ENCODE measurements around the gene POLK.
A peak's percentile ranks its signal among the peaks of the same experiment; 100 is the strongest.
"Not testable (repeated sequence)": the region's sequence is repeated elsewhere in the genome, so short reads cannot be mapped to it uniquely, and the experiment has no call there.

POLK gene

DNA sequence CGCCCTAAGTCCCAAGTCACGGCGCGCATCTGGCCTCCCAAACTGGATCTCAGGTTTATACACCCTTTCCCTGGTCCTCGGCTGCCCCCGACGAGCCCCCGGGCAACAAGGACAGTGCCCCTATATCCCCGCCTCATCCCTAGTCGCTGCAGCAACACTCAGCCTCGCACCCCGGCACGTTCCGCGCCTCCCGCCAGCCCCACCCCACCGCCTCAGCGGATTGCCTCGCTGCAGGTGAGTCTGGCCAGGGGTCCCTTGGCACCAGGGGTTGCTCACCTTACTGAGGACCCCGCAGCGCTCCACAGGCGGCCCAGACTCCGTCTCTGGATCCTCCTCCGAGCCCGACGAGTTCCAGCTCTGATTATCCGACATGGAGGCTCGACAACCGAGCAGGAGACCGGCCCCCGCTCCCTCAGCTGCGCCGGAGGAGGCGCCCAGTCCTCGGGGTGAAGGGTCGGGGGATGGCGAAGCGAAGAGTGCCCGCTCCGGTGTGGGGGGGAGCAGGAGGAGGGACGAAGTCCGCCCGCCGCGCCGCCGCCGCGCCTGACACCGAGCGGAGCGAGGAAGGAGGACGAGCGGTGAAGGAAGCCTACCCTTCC is 756 bp upstream of the POLK start:
- DNase-seq: peak; percentile 46 to 51

- DNase-seq: no peak
Measured at GRCh38 chr5:75512383-75513074, 838 bp downstream of the POLK start.

GRCh38 chr5:75513841-75514240 is 2.1 kb downstream of the POLK start:
- DNase-seq: no peak

GRCh38 chr5:75514323-75514722 is 2.6 kb downstream of the POLK start:
- DNase-seq: no peak

DNA sequence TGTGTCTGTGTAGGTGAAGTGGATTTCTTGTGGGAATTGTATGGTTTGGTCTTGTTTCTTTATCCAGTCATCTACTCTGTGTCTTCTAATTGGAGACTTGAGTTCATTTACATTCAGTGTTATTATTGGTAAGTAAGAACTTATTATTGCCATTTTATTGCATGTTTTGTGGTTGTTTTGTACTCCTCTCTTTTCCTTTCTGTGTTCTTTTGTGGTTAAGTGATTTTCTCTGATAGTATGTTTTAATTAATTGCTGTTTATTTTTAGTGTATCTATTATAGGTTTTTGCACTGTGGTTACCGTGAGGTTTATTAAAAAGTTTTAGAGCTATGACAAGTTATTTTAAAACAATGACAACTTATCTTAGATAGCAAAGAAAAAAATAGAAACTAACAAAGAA is 8.1 kb downstream of the POLK start:
- no peak for DNase-seq

DNA sequence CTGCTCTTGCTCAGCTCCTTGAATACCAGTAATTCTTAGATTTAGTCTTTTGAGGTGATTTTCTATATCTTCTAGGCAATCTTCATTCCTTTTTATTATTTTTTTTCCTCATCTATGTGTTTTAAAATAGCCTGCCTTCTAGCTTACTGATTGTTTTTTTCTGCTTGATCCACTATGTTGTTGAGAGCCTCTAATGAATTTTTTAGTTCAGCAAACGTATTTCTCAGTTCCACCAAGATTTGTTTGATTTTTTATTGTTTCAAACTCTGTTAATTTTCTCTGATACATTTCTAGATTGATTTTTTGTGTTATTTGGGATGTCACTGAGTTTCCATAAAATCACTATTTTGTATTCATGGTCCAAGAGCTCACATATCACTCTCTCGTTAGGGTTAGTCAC is 9.5 kb downstream of the POLK start:
- DNase-seq: no peak

GRCh38 chr5:75522025-75522424 is 10.3 kb downstream of the POLK start:
- DNase-seq: no peak

DNA sequence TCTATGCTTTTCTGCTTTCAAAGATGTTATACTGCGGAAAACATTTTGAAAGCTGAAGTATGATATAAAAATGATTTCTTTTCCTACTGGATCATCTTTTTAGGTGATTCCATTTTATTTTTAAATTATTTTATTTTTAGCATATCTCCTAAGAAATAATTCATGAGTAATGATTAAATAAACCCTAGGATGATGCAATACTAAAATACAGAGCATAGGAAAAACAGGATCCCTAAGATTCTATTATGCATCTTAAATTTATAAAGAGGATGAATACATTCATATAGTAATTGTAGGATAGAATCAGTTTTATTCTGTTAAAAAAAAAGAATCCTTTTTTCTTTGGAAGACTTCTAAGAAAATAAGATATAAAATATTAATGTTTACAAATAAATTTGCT is 10.9 kb downstream of the POLK start:
- DNase-seq: no peak

GRCh38 chr5:75523275-75523674 is 11.6 kb downstream of the POLK start:
- DNase-seq: no peak

GRCh38 chr5:75524071-75524470 is 12.4 kb downstream of the POLK start:
- DNase-seq: no peak

DNA sequence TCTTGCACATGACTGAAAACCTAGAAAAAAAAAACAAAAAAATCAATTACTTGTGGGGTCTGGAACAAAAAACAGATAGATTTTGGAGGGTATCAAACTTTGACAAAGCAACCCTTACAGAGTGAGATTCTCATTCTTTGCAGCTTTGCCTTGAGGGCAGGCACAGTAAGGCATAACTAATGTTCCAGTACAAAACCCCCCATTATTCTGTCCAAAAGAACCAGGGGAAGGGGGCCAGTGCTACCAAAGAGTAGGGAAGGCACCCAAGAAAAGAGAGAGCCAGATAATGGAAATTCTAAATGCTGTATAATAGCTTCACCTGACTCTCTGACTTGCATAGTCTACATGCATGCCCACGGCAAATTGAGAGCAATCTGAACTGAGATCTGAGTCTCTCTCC is 12.9 kb downstream of the POLK start:
- no peak for DNase-seq

DNA sequence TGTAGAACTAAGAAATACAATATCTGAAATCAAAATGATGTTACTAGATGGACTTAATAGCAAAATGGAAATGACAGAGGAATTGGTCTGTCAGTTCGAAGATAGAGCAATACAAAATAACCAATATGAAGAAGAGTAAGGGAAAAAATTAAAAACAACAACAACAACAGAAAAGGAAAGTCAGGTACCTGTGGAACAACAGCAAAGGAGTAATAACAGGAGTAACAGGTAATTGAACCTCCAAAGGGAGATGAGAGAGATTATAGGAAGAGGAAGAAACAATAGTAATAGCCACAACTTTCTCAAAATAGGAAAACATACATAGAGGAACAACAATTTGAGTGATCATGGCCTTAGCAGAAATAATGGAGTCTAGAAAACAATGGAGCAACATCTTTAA is 13.7 kb downstream of the POLK start:
- no peak for DNase-seq

GRCh38 chr5:75526070-75526469 is 14.4 kb downstream of the POLK start:
- DNase-seq: no peak

DNA sequence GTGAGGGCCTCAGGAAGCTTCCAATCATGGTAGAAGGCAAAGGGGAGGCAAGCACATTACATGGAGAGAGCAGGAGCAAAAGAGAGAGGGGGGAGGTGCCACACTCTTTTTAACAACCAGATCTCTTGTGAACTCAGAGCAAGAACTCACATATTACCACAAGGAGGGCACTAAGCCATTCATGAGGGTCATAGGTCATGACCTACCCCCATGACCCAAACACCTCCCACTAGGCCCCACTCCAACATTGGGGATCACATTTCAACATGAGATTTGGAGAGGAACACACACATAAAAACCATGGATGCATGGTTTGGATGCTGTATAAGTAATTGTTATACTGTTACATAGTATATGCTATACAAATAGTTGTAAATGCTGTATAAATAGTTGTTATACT is 17.5 kb downstream of the POLK start:
- DNase-seq: no peak

DNA sequence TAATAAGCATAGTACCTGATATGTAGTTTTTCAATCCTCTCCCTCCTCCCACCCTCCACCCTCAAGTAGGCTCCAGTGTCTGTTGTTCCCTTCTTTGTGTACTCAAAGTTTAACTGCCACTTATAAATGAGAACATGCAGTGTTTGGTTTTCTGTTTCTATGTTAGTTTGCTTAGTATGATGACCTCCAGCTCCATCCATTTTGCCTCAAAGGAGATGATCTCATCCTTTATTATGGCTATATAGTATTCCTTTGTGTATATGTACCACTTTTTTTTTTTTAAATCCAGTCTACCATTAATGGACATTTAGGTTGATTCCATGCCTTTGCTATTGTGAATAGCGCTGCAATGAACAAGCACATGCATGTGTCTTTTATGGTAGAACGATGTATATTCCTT is 20.5 kb downstream of the POLK start:
- DNase-seq: no peak

DNA sequence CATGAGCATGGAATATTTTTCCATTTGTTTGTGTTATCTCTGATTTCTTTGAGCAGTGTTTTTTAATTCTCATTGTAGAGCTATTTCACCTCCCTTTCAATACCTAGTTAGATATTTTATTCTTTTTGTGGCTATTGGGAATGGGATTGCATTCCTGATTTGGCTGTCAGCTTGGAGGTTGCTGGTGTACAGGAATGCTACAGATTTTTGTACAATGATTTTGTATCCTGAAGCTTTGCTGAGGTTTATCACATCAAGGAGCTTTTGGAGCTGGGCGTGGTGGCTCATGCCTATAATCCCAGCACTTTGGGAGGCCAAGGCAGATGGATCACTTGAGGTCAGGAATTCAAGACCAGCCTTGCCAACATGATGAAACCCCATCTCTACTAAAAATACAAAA is 22.0 kb downstream of the POLK start:
- DNase-seq: not testable (repeated sequence)

GRCh38 chr5:75534734-75535133 is 23.0 kb downstream of the POLK start:
- DNase-seq: no peak

DNA sequence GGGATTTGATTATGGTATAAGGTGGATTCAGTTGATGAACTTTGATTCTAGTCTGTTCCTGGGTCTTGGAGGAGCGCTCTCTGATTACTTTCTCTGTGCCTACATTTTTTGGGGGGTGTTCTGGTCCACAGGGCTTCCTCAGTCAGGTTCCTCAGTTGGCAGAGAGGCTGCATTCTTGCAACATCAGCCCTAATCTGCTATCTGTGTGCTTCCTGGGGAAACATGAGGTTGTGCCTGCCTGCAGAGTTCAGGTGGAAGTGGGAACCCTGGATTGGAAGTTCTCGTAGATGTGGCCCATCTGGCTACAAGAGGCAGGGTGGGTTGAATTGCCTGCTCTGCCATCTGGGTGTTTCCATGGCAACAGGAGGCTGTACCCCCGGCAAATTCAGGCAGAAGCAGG is 24.5 kb downstream of the POLK start:
- DNase-seq: no peak

DNA sequence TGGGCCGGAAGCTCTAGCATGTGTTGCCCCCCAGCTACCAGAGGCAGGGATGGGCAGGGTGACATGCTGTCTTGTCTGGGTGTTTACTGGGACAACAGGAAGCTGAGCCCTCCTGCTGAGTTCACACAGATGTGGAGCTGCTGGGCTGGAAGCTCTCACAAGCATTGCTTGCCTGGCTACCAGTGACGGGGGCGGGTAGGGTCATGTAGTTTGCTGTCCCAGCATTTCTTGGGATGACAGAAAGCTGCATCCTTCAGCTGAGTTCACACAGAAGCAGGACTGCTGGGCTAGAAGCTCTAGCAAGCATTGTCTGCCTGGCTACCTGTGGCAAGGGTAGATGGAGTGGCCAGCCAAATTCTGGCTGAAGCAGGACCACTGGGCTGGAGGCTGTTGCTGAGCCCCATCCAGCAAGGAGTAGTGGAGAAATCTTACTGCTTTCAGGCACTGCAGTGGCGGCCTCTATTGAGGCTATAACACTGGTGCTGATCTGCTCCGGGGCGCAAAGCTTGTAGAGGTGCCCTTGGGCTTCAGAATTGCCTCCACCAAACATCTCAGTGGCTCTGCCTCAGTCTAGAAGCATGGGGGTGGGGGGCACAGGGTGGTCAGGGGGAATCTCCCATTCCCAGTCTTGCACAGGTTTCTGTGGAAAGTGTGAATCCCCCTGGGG is 25.1 kb downstream of the POLK start:
- no peak for DNase-seq

GRCh38 chr5:75538211-75538610 is 26.5 kb downstream of the POLK start:
- DNase-seq: no peak

DNA sequence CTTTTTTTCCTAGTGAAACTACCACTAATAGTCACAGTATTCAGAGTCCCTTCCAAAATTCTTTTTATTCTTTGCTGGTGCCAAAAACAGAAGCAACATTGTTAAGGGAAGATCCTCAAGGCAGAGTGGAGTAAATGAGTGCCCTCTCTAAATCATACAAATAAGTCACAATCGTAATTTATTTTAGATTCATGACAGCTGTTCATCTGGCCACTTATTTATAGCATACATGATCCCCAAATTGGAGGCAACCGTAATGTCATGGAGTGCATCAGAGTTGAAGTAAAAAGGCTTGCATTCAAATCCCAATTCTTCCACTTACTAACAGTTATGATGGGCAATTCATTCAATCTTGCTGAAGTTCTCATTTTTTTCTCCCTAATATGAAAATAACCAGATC is 33.4 kb downstream of the POLK start:
- DNase-seq: no peak

GRCh38 chr5:75546830-75547229 is 35.1 kb downstream of the POLK start:
- no peak for DNase-seq

GRCh38 chr5:75547812-75548211 is 36.1 kb downstream of the POLK start:
- no peak for DNase-seq

GRCh38 chr5:75550597-75550996 is 38.9 kb downstream of the POLK start:
- DNase-seq: no peak

DNA sequence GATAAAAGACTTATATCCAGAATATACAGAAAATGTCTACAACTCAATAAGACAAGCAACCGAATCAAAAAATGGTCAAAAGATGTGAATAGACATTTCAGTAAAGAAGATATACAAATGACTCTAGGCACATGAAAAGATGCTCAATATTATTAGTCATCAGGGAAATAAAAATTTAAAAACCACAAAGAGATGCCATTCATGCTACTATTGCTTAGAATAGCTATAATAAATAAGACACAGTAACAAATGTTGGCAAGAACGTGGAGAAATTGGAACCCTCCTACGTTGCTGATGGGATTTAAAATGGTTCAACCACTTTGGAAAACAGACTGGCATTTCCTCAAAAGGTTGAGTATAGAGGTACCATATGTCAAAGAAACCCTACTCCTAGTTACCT is 39.8 kb downstream of the POLK start:
- no peak for DNase-seq

Data from stimulated activated CD4-positive, alpha-beta T cell treated with anti-CD3 and anti-CD28 coated beads, Interleukin-2, amount 100 ng/mL, for 24 hours (primary cell).